CD4-positive, alpha-beta T cell treated with Interleukin-17A for 4 hours (primary cell): ENCODE measurements around the gene ZSWIM6.

Source experiments
- DNase-seq: peaks from one replicate; pipeline ENCODE4 v3.0.0-alpha.2; 2020; ENCODE audit warnings: mixed read lengths

The ZSWIM6 gene

GRCh38 chr5:61331407-61332357 is at the start of gene ZSWIM6:
Gene ZSWIM6, plus strand, starts transcription at chr5:61332258. Its CDS starts 15 bp downstream, at chr5:61332273.
- DNase-seq, result peak; percentile 100

GRCh38 chr5:61283471-61283870 is 48.6 kb upstream of the ZSWIM6 start:
- no peak for DNase-seq

GRCh38 chr5:61285531-61285930 is 46.5 kb upstream of the ZSWIM6 start:
- DNase-seq, result no peak

- DNase-seq, result no peak
Measured at GRCh38 chr5:61286446-61287132, 45.5 kb upstream of the ZSWIM6 start.

- DNase-seq, result no peak
Measured at GRCh38 chr5:61287474-61287873, 44.6 kb upstream of the ZSWIM6 start.

- no peak for DNase-seq
Measured at GRCh38 chr5:61289241-61289640, 42.8 kb upstream of the ZSWIM6 start.

- no peak for DNase-seq
Measured at GRCh38 chr5:61289669-61290306, 42.3 kb upstream of the ZSWIM6 start.

GRCh38 chr5:61290791-61291210 is 41.3 kb upstream of the ZSWIM6 start:
- DNase-seq, result no peak

GRCh38 chr5:61292062-61292657 is 39.9 kb upstream of the ZSWIM6 start:
- no peak for DNase-seq

GRCh38 chr5:61293071-61293470 is 39.0 kb upstream of the ZSWIM6 start:
- no peak for DNase-seq

- no peak for DNase-seq
Measured at GRCh38 chr5:61293873-61294272, 38.2 kb upstream of the ZSWIM6 start.

GRCh38 chr5:61295365-61295764 is 36.7 kb upstream of the ZSWIM6 start:
- no peak for DNase-seq

GRCh38 chr5:61298066-61298465 is 34.0 kb upstream of the ZSWIM6 start:
- no peak for DNase-seq

- no peak for DNase-seq
Measured at GRCh38 chr5:61298580-61298979, 33.5 kb upstream of the ZSWIM6 start.

- DNase-seq, result no peak
Measured at GRCh38 chr5:61299261-61299681, 32.8 kb upstream of the ZSWIM6 start.

- no peak for DNase-seq
Measured at GRCh38 chr5:61301341-61302199, 30.5 kb upstream of the ZSWIM6 start.

GRCh38 chr5:61302200-61302563 is 29.9 kb upstream of the ZSWIM6 start:
- DNase-seq, result no peak

GRCh38 chr5:61303346-61303745 is 28.7 kb upstream of the ZSWIM6 start:
- DNase-seq, result no peak

- no peak for DNase-seq
Measured at GRCh38 chr5:61304590-61305381, 27.3 kb upstream of the ZSWIM6 start.

- no peak for DNase-seq
Measured at GRCh38 chr5:61306531-61307131, 25.4 kb upstream of the ZSWIM6 start.

GRCh38 chr5:61307191-61307590 is 24.9 kb upstream of the ZSWIM6 start:
- no peak for DNase-seq
